Stimulated activated CD4-positive, alpha-beta T cell treated with anti-CD3 and anti-CD28 coated beads, TNF-alpha, amount 100 ng/mL, for 4 hours (primary cell): ENCODE results near the gene CMC4.

Experiments
- DNase-seq, 3 experiments: peaks; one replicate each; pipeline ENCODE4 v3.0.0-alpha.2; 2020; ENCODE audit warnings: low read depth in 3 of 3

Gene CMC4, protein sequence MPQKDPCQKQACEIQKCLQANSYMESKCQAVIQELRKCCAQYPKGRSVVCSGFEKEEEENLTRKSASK

GRCh38 chrX:155070975-155071693 lies at the start of gene CMC4, which contains the start of the genes BRCC3 and MTCP1:
Gene CMC4 (minus strand): TSS chrX:155071136. CDS start chrX:155064023, 7,113 bp downstream.
Gene BRCC3 (plus strand): TSS chrX:155071508. CDS start chrX:155071528, 20 bp downstream.
Gene MTCP1 (minus strand): TSS chrX:155071136. CDS start chrX:155066010, 5,126 bp downstream.
- peak; percentile 49 to 61 (median 50) for DNase-seq

GRCh38 chrX:155115174-155115819 lies 44.4 kb upstream of the CMC4 start:
- DNase-seq = no peak

DNA sequence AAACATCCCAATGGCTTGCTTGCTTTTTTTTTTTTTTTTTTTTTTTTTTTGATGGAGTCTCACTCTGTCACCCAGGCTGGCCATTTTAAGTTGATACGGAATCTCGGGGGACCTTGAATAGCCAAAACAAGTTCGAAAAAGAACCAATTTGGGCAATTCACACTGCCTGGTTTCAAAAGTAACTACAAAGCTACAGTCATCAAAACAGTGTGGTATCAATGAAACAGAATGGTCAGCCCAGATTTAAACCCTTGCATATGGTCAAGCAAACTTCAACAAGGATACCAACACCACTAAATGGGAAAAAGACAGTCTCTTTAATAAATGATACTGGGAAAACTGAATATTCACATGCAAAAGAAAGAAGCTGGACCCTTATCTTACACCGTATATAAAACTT lies 42.2 kb upstream of the CMC4 start:
- DNase-seq = no peak

DNA sequence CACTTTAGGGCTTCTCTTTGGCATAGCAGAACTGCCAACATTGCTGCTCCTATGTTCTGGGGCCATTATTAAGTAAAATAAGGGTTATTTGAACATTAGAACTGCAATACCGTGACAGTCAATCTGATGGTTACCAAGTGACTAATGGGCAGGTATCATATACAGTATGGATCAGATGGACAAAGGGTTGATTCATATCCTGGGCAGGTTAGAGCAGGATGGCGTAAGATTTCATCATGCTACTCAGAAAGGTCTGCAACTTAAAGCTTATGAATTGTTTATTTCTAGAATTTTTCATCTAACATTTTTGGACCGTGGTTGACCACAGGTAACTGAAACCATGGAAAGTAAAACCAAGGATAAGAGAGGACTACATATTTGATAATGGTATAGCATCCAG lies 41.2 kb upstream of the CMC4 start:
- DNase-seq = no peak

GRCh38 chrX:155108427-155108826 lies 37.5 kb upstream of the CMC4 start:
- DNase-seq = no peak

- no peak for DNase-seq
These were observed 35.0 kb upstream of the CMC4 start for GRCh38 chrX:155105919-155106318.

DNA sequence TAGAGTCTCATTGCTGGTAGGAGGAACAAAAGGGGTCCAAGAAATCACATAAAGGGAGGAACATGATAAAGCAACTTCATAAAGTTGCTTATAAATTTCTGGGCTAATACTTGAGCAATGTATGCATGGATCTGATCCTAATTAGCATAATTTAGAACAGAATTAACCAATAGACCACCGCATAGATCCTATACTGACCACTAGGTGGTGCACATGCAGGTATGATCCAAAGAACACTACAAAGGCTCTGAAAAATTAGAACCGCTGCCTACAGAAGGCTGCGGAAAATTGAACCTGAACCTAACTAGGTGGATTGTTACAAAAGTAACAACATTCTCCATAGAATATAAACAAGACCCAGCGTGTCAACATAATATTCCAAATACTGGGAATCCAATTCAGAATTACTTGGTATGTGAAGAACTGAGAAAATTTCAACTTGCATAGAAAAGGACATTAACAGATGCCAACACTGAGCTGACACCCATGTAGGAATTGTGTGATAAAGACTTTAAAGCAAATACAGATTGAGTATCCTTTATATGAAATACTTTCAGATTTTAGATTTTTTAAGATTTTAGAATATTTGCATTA lies 23.6 kb upstream of the CMC4 start:
- DNase-seq = no peak

- DNase-seq = no peak
These were observed 16.2 kb upstream of the CMC4 start for GRCh38 chrX:155086961-155087735.

- peak in 1 of 3 experiments; percentile 16 for DNase-seq
These were observed 15.4 kb upstream of the CMC4 start for GRCh38 chrX:155086202-155086840.

GRCh38 chrX:155071694-155072280 lies 851 bp upstream of the CMC4 start:
- DNase-seq = no peak

DNA sequence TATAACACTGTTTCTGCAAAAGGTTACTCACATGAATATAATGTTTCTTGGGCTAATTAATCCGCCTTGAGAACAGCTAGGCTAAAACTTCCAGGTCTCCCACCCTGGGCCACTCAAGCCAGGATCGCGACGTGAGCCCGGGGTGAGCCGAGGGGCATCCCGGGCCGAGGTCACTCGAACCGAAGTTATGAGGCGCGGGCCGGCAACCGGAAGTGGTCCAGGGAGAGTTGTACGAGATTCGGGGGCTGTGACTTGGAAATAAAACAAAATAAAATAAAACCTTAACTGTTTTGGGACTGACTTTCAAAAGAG lies 317 bp downstream of the CMC4 start:
- no peak for DNase-seq

- no peak for DNase-seq
These were observed 898 bp downstream of the CMC4 start for GRCh38 chrX:155070038-155070437.

GRCh38 chrX:155069414-155069813 lies 1.5 kb downstream of the CMC4 start:
- no peak for DNase-seq

DNA sequence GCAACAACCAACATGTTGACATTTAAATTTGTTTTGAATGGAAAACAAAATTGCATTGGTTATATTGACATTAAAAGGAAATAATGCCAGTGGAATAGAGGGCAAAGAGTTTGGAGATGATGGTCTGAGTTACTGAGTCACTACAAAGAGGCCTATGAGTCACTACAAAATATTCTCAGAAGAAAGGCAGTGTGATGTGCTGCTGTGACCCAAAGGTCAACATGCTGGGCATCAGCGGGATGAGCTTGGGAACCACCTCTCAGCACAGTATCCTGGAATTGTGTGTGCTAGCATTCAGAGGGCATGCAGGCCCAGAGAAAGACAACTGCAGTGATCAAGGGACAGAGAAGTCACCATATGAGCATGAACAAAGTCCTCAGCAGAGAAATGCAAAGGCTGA lies 2.8 kb downstream of the CMC4 start:
- DNase-seq = no peak

DNA sequence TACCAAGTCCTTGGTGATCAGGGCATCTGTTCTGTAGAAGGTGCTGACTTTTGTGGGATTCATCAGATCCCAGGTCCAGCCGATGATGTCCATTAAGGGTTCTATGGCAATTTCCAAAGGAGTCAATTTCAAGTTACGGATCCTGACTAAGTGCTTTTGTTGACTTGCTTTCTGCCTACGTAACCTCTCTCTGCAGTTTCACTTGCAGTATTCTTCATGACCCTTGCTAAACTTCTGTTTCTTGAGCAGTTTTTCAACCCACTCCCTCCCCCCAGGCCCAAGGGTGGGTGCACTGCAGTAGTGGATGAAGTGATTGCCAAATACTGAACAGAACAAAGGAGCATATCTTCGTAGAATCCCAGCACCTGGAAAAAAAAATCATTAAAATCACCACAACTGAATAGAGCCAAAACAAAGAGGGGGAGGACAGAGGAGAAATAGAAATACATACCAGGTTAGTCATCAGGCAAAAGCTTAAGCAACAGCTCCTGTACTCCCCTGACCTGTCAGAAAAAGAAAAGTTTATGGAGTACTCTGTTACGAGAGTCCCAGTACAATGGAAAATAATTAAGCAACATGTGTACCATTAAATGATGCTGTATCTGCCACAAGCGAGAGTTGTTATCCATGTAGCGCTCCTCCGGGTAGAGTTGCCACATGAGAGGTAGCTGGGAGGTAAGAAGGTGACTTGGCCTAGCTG lies 5.8 kb downstream of the CMC4 start:
- DNase-seq = no peak

- no peak for DNase-seq
These were observed 9.2 kb downstream of the CMC4 start for GRCh38 chrX:155061760-155062159.

GRCh38 chrX:155056877-155057792 lies 13.8 kb downstream of the CMC4 start:
- DNase-seq = no peak

- DNase-seq = no peak
These were observed 14.5 kb downstream of the CMC4 start for GRCh38 chrX:155056471-155056870.

DNA sequence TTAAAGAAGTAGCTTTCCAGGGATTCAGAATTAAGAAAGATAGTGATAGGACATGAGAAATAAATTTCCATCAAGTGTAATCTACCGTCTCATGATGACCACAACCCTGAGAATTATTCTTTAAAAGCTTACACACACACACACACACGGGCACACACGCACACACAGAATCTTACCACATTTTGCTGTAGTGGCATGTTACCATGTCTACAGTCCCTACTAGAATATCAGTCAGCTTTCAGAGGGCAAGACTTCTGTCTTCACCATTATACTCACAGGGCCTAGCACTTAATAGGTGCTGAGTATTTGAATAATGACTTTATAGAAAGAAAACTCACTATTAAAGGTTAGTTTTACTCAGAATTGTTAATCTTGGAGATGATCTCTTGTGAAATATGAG lies 15.4 kb downstream of the CMC4 start:
- no peak for DNase-seq

GRCh38 chrX:155054255-155054654 lies 16.7 kb downstream of the CMC4 start:
- DNase-seq = no peak
